ENCODE measurements around the gene CARD11.

- TF ChIP-seq PATZ1 (CRISPR knock-in tag; IDR thresholded peaks at IDR 0.05; ENCODE audit: borderline replicate concordance) (no peak), BACH2 (CRISPR knock-in tag; IDR thresholded peaks at IDR 0.05; ENCODE audit: borderline replicate concordance) (no peak)
Measured at GRCh38 chr7:2879354-2879753, 164.3 kb downstream of the CARD11 start.

Data from SK-N-SH treated with all-trans-retinoic acid at 6 μM for 48 hours (cell line).